Hypothalamus (tissue), 51 donors: ENCODE measurements around the gene BLVRA.
"Not testable (repeated sequence)": the region's sequence is repeated elsewhere in the genome, so short reads cannot be mapped to it uniquely, and the experiment has no call there.

Experiments used
- DNase-seq, 51 donors: peaks; one replicate each; lab custom pipeline; 2025; lab: John Stamatoyannopoulos, UW

Gene BLVRA

GRCh38 chr7:43791665-43792064 is 33.2 kb downstream of the BLVRA start:
- DNase-seq: no peak

- no peak for DNase-seq
These were observed 34.1 kb downstream of the BLVRA start for GRCh38 chr7:43792471-43793150.

- no peak for DNase-seq
These were observed 41.1 kb downstream of the BLVRA start for GRCh38 chr7:43799605-43800004.

GRCh38 chr7:43803865-43804264 is 45.4 kb downstream of the BLVRA start:
- DNase-seq: no peak

GRCh38 chr7:43808410-43808809 is 49.9 kb downstream of the BLVRA start:
- no peak for DNase-seq

GRCh38 chr7:43810195-43810941 is 51.9 kb downstream of the BLVRA start:
- not testable (repeated sequence) for DNase-seq

GRCh38 chr7:43815373-43815772 is 56.9 kb downstream of the BLVRA start:
- DNase-seq: no peak

- DNase-seq: not testable (repeated sequence)
These were observed 57.7 kb downstream of the BLVRA start for GRCh38 chr7:43816046-43816797.

GRCh38 chr7:43823425-43823824 is 64.9 kb downstream of the BLVRA start:
- not testable (repeated sequence) for DNase-seq

GRCh38 chr7:43823941-43824340 is 65.5 kb downstream of the BLVRA start:
- no peak for DNase-seq

- not testable (repeated sequence) for DNase-seq
These were observed 66.0 kb downstream of the BLVRA start for GRCh38 chr7:43824513-43824912.

- no peak for DNase-seq
These were observed 66.5 kb downstream of the BLVRA start for GRCh38 chr7:43824963-43825362.

GRCh38 chr7:43825391-43825808 is 66.9 kb downstream of the BLVRA start:
- DNase-seq: no peak

- DNase-seq: not testable (repeated sequence)
These were observed 72.4 kb downstream of the BLVRA start for GRCh38 chr7:43830917-43831316.

GRCh38 chr7:43834463-43835251 is 76.2 kb downstream of the BLVRA start:
- DNase-seq: no peak

- DNase-seq: no peak
These were observed 79.8 kb downstream of the BLVRA start for GRCh38 chr7:43838201-43838658.

- no peak for DNase-seq
These were observed 84.8 kb downstream of the BLVRA start for GRCh38 chr7:43843296-43843695.

- DNase-seq: no peak
These were observed 85.8 kb downstream of the BLVRA start for GRCh38 chr7:43844257-43844656.

- DNase-seq: no peak
These were observed 86.2 kb downstream of the BLVRA start for GRCh38 chr7:43844662-43845061.

- DNase-seq: no peak
These were observed 89.0 kb downstream of the BLVRA start for GRCh38 chr7:43847496-43847895.

GRCh38 chr7:43849047-43849446 is 90.6 kb downstream of the BLVRA start:
- DNase-seq: no peak
